ENCODE results near the gene SDCCAG8. TPM values are rescaled to one million over a fixed set of nuclear protein-coding genes. Genes with fewer than 3 reads are reported as not detected.

The SDCCAG8 gene
- total RNA-seq, 1 experiment from 2014 or later = 10.0 TPM

DNA sequence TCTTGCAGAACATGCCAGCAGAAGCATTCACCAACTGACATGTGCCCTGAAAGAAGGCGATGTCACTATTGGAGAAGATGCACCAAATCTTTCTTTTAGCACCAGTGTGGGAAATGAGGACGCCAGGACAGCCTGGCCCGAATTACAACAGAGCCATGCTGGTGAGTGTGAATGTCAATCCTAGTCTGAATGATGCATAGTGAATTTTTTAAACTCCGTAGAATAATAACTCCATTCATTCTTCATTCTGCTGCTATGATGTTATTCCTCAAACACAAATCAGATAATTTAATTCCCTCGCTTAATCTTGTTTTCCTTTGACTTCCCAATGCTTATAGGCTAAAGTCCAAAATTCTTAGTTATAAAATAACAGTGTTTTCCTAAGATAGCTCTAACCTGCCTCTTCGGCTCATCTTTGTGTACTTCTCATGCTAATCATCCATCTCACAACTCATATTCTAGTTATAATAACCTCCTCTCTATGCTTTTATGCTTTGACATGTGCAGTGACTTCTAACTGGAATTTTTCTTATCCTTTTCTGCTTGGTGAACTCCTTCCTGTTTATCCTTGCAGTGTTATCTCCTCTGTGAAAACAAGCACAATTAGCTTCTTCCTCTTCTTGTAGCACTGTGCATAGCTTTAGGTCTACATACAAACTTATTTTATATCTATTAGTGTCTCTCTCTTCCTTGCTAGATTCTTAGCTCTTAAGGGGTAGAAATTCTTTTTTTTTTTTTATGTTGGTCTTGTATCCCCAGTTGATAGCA lies 14.4 kb downstream of the SDCCAG8 start:
- H3K79me2 ChIP-seq (ENCODE audit: insufficient read depth, low read length) = no peaks in the 10 kb centered on the region
- no peak overlapping the region for H2BK5ac ChIP-seq (ENCODE audit: insufficient read length, low read length)
- H3K23me2 ChIP-seq (ENCODE audit: insufficient read length, low read depth, low read length, poor library complexity, severe bottlenecking) = peaks cover 2% of the 10 kb centered on the region
- H3K27ac ChIP-seq (ENCODE audit: insufficient read length, low read depth, low read length) = no peak overlapping the region
- H3K79me1 ChIP-seq (ENCODE audit: insufficient read depth, low read depth, low read length, poor library complexity, severe bottlenecking) = no peaks in the 10 kb centered on the region
- Mint-ChIP-seq H3K27ac (no peak overlapping the region), H3K9me3 (no peaks in the 10 kb centered on the region; a peak in 1 of 5 replicates), H3K36me3 (ENCODE audit: insufficient read depth in 1 of 3, low read depth in 3 of 3) (peaks cover 0 to 5% (median 0%) of the 10 kb centered on the region in 3 experiments; a peak in 1 of 7 replicates), H3K27me3 (ENCODE audit: low read depth) (no peaks in the 10 kb centered on the region), H3K4me1 (peaks cover 14% of the 10 kb centered on the region in 2 experiments), H3K4me3 (no peak overlapping the region)
- no peak overlapping the region for H2BK12ac ChIP-seq (ENCODE audit: insufficient read length, low read depth, low read length)
- no peak overlapping the region for H3K23ac ChIP-seq (ENCODE audit: insufficient read length, low read depth, low read length)
- H3K56ac ChIP-seq (ENCODE audit: insufficient read length, low read depth, low read length) = no peak overlapping the region
- no peak overlapping the region for H2BK20ac ChIP-seq (ENCODE audit: low read depth, low read length, poor library complexity, severe bottlenecking)
- H4K20me1 ChIP-seq (ENCODE audit: control insufficient read depth, insufficient read depth, insufficient read length) = no peaks in the 10 kb centered on the region
- H3K4me1 ChIP-seq (ENCODE audit: insufficient read depth, low read length) = peaks cover 2% of the 10 kb centered on the region; the same call in 1 of the 2 replicates
- no peak overlapping the region for H3K9ac ChIP-seq (ENCODE audit: extremely low read depth, insufficient read length, low read length)
- no peak overlapping the region for H4K5ac ChIP-seq (ENCODE audit: insufficient read length, low read depth, low read length)
- H2BK15ac ChIP-seq (ENCODE audit: low read depth, low read length) = no peak overlapping the region
- DNase-seq = no peak
- no peak overlapping the region for H3T11ph ChIP-seq (ENCODE audit: low read length)
- no peak overlapping the region for H2BK120ac ChIP-seq (ENCODE audit: low read depth, low read length, poor library complexity, severe bottlenecking)
- no peak overlapping the region for H2AFZ ChIP-seq (ENCODE audit: low read length)
- WGBS (ENCODE audit: extremely low coverage, insufficient read length, low lambda C conversion rate) = no CpG with 5 or more reads among the region's 6 CpGs
- H2AK5ac ChIP-seq (ENCODE audit: insufficient read length, low read length) = no peak overlapping the region
- H3K4me2 ChIP-seq (ENCODE audit: insufficient read depth, insufficient read length, low read length) = no peak overlapping the region
- H4K8ac ChIP-seq (replicated peaks; ENCODE audit: insufficient read length, low read depth, low read length) = no peak overlapping the region
- no peak overlapping the region for H3K18ac ChIP-seq (ENCODE audit: insufficient read length, low read depth, low read length)
- H3K27me3 ChIP-seq (ENCODE audit: insufficient read depth, low read length) = no peaks in the 10 kb centered on the region
- H3K4ac ChIP-seq (ENCODE audit: low read depth, low read length) = no peak overlapping the region
- H3K14ac ChIP-seq (ENCODE audit: insufficient read depth, low read length) = no peak overlapping the region
- no peaks in the 10 kb centered on the region for H3K9me3 ChIP-seq (ENCODE audit: control insufficient read depth, low read depth, low read length)
- H4K91ac ChIP-seq (ENCODE audit: insufficient read length, low read depth, low read length) = no peak overlapping the region
- TF ChIP-seq, protein P1, sequence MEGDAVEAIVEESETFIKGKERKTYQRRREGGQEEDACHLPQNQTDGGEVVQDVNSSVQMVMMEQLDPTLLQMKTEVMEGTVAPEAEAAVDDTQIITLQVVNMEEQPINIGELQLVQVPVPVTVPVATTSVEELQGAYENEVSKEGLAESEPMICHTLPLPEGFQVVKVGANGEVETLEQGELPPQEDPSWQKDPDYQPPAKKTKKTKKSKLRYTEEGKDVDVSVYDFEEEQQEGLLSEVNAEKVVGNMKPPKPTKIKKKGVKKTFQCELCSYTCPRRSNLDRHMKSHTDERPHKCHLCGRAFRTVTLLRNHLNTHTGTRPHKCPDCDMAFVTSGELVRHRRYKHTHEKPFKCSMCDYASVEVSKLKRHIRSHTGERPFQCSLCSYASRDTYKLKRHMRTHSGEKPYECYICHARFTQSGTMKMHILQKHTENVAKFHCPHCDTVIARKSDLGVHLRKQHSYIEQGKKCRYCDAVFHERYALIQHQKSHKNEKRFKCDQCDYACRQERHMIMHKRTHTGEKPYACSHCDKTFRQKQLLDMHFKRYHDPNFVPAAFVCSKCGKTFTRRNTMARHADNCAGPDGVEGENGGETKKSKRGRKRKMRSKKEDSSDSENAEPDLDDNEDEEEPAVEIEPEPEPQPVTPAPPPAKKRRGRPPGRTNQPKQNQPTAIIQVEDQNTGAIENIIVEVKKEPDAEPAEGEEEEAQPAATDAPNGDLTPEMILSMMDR (conservative IDR thresholded peaks at IDR 0.05) = no peak
